ENCODE measurements around the gene VSIR.

GRCh38 chr10:71771204-71771603 is 2.1 kb downstream of the VSIR start:
- TF ChIP-seq RFX5 (IDR thresholded peaks at IDR 0.05; ENCODE audit: low read depth, low read length): no peak
- TF ChIP-seq E2F4 (IDR thresholded peaks at IDR 0.05; ENCODE audit: low read depth, low read length): no peak
- no peak for TF ChIP-seq CTCF (IDR thresholded peaks at IDR 0.05 in 2 of 3, conservative IDR thresholded peaks at IDR 0.05 in 1 of 3; ENCODE audit: control insufficient read depth in 2 of 3, extremely low read depth in 1 of 3, insufficient read depth in 1 of 3, low read depth in 3 of 3, low read length in 3 of 3)
- TF ChIP-seq ATF7 (IDR thresholded peaks at IDR 0.05; ENCODE audit: low read depth): no peak
